Fibroblast of skin of back (primary cell): ENCODE measurements around the gene RAB11FIP3.
A peak's percentile ranks its signal among the peaks of the same experiment; 100 is the strongest.

Source experiments
- DNase-seq: peaks from one replicate; pipeline ENCODE4 v3.0.0-alpha.2; 2013

Gene RAB11FIP3

GRCh38 chr16:519425-519824, 94.0 kb downstream of the RAB11FIP3 start:
- DNase-seq = no peak

DNA sequence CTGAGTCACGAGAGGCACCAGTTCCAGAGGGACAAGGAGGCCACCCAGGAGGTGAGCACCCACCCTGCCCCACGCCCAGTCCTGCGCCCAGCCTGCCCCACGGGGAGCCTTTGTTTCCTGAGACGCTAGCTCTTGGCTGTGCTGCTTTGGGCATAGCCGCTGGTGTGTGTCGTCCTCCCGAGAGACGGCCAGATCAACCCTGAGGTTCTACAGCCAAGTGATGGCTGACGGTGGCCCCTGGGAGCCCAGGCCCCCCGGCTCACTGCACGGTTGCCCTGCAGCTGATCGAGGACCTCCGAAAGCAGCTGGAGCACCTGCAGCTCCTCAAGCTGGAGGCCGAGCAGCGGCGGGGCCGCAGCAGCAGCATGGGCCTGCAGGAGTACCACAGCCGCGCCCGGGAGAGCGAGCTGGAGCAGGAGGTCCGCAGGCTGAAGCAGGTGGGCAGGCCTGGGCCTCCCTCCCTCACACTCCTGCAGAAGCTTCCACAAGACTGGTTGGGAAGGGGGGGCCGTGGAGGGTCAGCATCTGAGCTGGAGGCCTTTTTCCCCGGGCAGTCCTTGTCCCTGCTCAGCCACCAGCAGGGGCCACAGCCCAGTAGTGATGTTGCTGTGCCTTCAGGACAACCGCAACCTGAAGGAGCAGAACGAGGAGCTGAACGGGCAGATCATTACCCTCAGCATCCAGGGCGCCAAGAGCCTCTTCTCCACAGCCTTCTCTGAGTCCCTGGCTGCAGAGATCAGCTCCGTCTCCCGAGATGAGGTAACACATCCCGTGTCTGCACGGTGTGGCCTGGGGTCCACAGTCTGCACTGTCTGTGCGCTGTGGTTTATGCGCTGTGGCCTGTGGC, 94.6 kb downstream of the RAB11FIP3 start:
- DNase-seq = no peak

GRCh38 chr16:520847-521246, 95.4 kb downstream of the RAB11FIP3 start:
- no peak for DNase-seq

DNA sequence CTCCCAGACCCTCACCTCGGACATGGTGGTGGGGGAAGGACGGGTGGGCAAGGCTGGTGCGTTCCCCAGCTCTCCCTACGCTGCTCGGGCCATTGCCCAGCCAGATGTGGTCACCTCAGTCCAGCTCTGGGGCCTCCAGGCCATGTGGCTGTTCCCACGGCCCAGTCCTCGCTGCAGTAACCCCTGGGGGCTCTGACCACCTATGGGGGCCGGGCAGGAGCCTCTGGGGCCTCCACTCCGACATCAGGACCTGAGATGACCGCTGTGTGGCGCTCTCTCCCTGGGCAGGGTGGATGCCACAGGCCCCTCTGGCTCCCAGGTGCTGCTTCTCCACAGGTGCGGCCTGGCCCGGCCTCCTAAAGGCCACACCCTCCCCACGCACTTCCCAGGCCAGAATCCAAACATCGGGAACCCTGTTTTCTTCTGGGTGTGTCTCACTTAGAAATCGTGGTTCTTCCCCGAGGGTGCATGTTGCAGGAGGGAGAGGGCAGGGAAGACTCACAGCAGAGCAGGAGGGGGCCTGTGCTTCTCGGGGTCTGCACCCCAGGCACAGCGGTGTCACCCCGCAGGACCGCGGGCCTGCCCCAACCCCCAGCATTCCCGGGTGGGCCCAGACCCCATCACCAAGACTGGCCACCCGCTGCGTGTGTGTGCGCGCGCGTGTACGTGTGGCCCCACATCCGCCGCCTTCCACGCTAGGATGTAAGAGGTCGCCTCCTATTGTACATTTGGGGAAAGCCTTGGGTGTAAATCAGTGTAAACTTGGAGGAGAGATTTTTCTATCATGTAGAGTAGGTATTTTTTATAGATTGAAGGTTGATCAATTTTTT, 96.1 kb downstream of the RAB11FIP3 start:
- DNase-seq = no peak

- no peak for DNase-seq
Measured at GRCh38 chr16:522320-523096, 97.1 kb downstream of the RAB11FIP3 start.

- no peak for DNase-seq
Measured at GRCh38 chr16:523097-523741, 97.8 kb downstream of the RAB11FIP3 start.

DNA sequence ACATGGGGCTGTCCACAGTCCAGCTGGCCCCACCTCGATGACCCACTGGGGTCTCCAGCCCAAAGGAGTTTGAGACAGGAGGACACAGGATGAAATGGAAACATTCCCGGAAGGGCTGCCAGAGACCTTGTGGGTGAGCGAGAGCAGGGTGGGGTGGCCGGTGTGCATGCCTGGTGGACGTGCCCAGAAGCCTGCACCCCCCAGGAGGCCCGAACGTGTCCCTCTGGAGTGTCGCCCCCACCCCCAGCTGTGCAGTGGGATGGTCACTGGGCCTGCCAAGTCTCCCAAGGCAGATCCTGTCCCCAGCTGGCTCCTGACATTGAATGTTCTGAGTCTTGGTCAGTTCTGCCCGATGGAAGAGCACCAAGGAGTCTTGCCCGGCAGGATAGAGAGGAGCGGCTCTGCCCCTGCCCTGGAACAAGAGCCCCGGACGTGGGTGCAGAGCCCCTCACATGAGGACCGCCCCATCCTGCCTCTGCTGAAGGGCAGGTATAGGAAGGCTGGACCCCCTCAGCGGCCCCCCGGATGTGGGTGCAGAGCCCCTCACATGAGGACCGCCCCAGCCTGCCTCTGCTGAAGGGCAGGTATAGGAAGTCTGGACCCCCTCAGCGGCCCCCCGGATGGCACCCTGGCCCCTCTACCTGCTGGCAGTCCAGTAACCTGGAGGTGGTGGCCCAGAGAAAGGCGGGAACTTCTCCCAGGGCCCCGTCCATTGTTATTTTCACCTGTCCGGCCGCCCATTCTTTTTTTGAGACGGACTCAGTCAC, 99.0 kb downstream of the RAB11FIP3 start:
- DNase-seq = no peak

DNA sequence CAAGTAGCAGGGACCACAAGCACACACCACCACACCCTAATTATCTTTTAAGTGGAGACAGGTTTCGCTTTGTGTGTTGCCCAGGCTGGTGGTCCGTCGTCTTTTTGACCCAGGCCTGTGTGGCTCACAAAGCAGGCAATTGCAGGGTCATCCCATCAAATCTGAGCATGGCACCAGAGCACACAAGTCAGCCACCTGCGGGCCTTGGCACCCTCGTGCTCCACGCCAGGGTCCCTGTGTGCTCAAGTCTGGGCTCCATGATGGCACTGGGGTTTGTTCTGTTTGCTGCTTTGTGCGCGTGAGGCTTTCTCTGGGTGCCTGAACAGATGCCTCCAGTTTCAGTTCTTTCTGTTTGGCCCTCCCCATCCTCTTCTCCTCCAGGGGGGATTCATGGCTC, 99.7 kb downstream of the RAB11FIP3 start:
- no peak for DNase-seq

DNA sequence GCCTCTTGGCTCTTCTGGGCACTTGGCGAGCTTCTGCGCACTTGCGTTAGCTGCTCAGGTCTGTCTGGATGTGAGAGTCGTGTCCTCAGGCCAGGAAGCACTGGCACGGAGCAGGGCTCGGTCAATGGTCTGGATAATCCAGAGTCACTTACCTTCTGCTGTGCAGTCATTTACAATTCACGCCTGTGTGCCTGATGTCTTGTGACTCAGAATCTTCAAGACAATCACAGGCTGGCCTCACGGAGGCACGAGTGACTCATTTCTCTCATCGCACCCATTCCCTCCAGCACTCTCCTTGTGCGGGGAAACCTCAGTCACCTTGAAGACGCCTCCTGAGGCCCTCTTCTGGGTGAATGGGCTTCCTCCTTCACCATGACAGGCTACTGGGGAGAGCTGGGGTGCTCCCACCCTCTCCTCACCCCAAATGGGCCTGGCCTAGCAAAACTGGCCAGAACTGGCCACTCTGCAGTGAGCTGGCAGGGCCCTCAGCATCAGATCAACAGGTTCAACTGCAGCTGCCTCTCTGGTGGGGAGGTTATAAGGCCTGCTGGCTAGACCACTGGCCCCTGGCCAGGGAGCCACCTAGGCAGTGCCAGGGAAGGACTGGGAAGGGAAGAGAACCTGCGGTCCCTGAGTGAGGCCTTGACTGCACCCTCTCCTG, 100.2 kb downstream of the RAB11FIP3 start:
- DNase-seq = peak; percentile 85

- DNase-seq = peak; percentile 5
Measured at GRCh38 chr16:526181-527014, 100.9 kb downstream of the RAB11FIP3 start.

- DNase-seq = peak; percentile 84
Measured at GRCh38 chr16:527015-527903, 101.8 kb downstream of the RAB11FIP3 start, which contains the start of gene CAPN15. Gene CAPN15, plus strand, starts transcription at chr16:527712. Its CDS starts 19,127 bp downstream, at chr16:546839.

GRCh38 chr16:528111-529011, 102.9 kb downstream of the RAB11FIP3 start:
- peak; percentile 58 for DNase-seq

- DNase-seq = peak; percentile 12
Measured at GRCh38 chr16:529012-529575, 103.6 kb downstream of the RAB11FIP3 start.

DNA sequence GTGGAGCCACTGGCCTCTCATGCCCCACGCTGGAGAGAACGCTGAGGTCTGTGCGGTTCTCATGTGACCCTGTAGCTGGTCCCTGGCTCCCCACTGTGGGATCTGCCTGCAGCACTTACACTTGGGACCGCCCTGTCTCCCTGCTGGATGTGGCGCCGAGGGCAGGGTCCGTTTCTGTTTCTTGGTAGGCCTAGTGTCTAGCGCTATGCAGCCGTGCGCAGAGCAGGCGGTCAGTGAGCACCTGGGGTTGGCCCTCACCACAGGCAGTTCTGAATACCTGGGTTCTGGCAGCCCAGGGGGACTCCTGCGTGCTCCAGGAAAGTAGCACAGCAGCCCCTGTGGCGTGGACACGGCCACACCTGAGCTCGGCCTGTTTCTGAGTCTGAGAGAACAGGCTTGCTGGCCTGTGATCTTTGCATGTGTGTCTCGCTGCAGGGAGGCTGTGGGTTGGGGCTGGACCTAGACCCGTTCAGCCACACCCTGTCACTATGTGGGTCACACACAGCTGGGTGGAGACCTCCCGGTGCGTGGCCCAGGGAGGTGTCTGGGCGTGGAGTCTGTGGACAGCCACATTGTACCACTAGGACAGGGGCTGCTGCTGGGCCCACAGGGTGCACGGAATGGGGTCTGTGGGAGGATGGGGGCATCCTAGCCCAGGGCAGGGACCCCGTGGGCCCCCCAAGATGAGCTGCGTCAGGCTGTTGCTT, 104.8 kb downstream of the RAB11FIP3 start:
- DNase-seq = no peak

DNA sequence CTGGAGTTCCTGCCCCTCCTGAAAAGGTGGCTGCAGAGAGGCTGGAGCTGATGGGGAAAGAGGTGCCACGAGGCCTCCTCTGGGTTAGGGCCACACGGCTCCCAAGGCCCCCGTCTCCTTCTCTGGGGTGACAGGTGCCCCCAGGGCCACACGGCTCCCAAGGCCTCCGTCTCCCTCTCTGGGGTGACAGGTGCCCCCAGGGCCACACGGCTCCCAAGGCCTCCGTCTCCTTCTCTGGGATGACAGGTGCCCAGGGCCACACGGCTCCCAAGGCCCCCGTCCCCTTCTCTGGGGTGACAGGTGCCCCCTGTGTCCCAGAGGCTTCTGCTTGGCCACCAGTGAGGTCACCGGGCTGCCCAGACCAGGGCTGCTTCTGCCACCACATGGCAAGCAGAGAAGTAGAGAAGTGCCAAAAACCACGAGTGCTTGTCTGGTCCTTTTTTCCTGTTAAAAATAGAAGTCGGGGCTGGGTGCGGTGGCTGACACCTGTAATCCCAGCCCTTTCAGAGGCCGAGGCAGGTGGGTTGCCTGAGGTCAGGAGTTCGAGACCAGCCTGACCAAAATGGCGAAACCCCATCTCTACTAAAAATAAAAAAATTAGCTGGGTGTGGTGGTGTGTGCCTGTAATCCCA, 106.2 kb downstream of the RAB11FIP3 start:
- no peak for DNase-seq
